WI38 (cell line): ENCODE results near the gene WDR26.

Source experiments
- H3K4me3 ChIP-seq: 2 replicates; pipeline ENCODE4 v1.5.1; 2011; ENCODE audit warnings: low read depth, mild to moderate bottlenecking, control low read depth, low read length
- CTCF ChIP-seq: IDR thresholded peaks from 2 replicates; pipeline ENCODE4 v1.5.1; 2012; ENCODE audit warnings: low read depth, mild to moderate bottlenecking, control low read depth, low read length

The WDR26 gene

DNA sequence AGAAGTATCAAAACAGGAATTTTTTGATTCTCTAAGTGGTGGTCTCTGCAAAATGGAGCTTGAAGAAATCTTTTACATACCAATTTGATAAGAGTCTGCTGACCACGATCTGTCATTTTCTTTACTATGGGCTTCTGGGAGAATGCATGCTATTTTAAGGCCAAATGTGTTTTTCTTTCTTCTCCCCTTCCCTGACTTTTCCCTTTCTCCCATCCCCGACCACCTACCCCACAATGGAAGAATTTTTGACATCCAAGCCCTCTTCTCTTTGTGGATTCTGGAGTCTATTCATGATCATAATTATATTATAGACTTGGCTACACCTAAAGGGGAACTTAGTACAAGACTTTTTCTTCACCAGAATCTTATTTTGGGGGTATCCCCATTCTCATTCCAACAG lies 46.7 kb downstream of the WDR26 start:
- TF ChIP-seq CTCF, result no peak
- no peak overlapping the region for H3K4me3 ChIP-seq

- TF ChIP-seq CTCF, result no peak
These were observed 47.2 kb downstream of the WDR26 start for GRCh38 chr1:224387302-224387912.

DNA sequence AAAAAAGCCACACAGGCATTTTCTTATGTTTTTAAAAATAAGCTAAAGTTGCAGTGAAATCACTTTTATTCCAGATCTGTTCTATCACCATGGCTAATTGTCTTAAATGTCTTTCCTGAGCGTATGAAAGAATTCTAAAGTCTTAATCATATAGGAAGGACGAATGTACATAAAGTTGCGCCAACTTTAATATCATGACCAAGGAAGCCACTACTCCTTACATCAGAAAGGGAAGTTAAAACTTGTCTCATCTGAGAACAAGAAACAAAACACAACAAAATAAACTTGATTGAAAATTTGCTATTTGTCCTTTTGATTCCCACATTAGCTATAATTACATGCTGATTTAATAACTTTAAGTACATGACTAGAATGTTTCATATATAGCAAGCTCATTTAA lies 51.4 kb downstream of the WDR26 start:
- no peak overlapping the region for H3K4me3 ChIP-seq
- TF ChIP-seq CTCF, result no peak

More at GRCh38 chr1:224387302-224387912, 47.2 kb downstream of the WDR26 start:
- H3K4me3 ChIP-seq, result no peak overlapping the region

GRCh38 chr1:224381880-224382548 lies 52.6 kb downstream of the WDR26 start:
- TF ChIP-seq CTCF, result no peak

DNA sequence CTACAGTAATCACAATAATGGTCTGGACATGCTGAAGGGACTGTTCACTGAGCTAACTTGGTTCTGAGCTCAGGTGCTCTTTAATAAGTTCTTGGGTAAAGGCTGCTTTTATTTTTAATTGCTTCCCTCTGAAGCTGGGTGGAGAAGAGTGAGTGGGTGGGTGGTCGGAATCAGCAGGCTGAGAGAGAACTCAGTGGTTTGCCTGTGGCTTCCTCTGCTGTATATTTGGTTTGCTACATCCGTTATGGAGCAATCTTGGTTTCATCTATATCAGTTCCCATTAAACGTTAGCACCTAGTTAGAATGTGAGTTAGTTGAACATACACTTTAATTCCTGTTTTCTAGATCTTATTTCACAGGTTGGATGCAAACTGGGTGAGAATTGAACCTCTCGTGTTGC lies 54.6 kb downstream of the WDR26 start:
- no peak for TF ChIP-seq CTCF
- no peak overlapping the region for H3K4me3 ChIP-seq

More at GRCh38 chr1:224381880-224382548, 52.6 kb downstream of the WDR26 start:
- no peak overlapping the region for H3K4me3 ChIP-seq

DNA sequence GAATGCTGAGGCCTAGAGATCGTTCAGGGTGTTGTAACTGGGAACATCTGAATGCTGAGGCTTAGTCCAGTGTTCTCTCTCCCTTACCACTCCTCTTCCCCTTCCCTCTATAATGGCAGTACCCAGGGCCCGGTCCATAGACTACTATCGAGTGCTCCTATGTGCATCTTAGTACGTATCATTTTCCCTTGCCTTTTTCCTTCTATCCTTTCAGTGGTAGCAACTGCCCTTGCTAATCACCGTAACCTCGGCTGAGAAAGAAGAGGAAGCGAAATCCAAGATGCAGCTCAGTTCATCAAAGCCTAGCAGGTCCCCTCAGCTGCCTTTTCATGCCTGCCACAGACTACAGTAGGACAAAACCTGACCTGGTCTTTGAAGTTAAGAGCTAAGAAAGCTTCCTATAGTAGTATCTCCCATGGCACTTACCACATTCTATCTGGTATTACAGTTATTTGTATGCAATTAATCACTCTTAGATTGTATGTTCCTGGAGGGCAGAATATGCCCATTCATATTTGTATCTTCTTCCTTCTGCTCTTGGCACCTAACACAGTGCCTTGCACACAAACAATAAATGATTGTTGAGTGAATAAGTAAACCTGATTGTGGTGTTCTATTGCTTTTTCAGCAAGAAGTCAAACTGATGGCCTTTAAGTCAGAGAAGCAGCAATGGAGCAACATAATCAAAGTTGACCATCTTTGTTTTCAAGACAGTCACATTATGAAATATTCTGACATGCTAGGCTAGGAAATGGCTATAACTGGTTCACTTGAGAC lies 55.6 kb downstream of the WDR26 start:
- TF ChIP-seq CTCF, result no peak
- H3K4me3 ChIP-seq, result no peak overlapping the region

GRCh38 chr1:224377676-224378006 lies 57.0 kb downstream of the WDR26 start:
- no peak for TF ChIP-seq CTCF

More at GRCh38 chr1:224377676-224378006, 57.0 kb downstream of the WDR26 start:
- no peak overlapping the region for H3K4me3 ChIP-seq
